ENCODE measurements around the gene MYO15A. TPM values are rescaled to one million over a fixed set of nuclear protein-coding genes. Genes with fewer than 3 reads are reported as not detected.

The MYO15A gene
- total RNA-seq, 4 donors from 2014 or later: 2.3 to 7.5 (median 2.9) TPM

GRCh38 chr17:18224387-18225120, 116.0 kb downstream of the MYO15A start:
- Histone ChIP-seq H3K27ac (peak overlapping the region; percentile 63 to 83 (median 69)), H3K27me3 (no peaks in the 10 kb centered on the region), H3K4me1 (peaks cover 0 to 43% (median 16%) of the 10 kb centered on the region in 4 donors), H3K9me3 (no peaks in the 10 kb centered on the region), H3K4me3 (peak overlapping the region; percentile 27 to 77 (median 32)), H3K36me3 (no peaks in the 10 kb centered on the region)
- TF ChIP-seq EP300 (IDR thresholded peaks at IDR 0.05) (no peak), CTCF (IDR thresholded peaks at IDR 0.05) (no peak), POLR2A (IDR thresholded peaks at IDR 0.05) (no peak)
- 35 to 43% methylated on average over 16 to 22 of the region's 23 CpGs for WGBS, 2 donors
- DNase-seq (ENCODE audit: low spot score in 2 of 2): no peak

DNA sequence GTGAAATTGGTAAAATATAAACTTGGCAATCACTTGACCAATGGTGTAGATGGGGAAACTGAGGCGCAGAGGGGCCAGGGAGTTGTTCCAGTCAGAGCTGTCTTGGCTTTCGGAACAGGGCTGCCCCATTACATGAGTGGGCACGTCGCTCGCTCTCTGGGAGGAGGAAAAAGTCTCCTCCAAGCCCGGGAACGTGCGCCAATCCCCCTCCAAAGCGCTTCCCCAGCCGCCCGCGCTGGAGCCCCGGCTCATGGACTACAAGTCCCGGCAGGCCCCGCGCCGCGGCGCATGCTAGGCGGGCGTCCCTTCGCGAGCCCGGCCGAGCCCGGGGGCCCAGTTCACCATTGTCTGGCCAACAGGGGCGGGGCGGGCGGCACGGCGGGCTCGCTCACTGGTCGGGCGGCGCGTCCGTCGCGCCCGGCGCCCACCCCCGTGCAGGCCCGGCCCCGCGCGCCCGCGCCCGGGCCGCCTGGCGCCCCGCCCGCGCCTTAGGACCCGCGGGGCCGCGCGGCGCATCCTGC, 116.6 kb downstream of the MYO15A start, which contains the start of gene LLGL1:
LLGL1 (plus strand) TSS at position 515 of the 521 bp plus-strand sequence. CDS start 48 bp downstream, outside the sequence.
- peak within 1 kb of the TSS; percentile 45 to 77 (median 61) for H3K4me3 ChIP-seq
- DNase-seq (ENCODE audit: low spot score in 2 of 2): peak; percentile 94 to 96
- H3K4me1 ChIP-seq: peaks cover 0 to 41% (median 16%) of the 10 kb centered on the region in 4 donors
- H3K27ac ChIP-seq: peak within 1 kb of the TSS; percentile 63 to 84 (median 69)
- TF ChIP-seq EP300 (IDR thresholded peaks at IDR 0.05) (peak; percentile 29 to 57), POLR2A (IDR thresholded peaks at IDR 0.05) (no peak)
- H3K36me3 ChIP-seq: no peaks in the 10 kb centered on the region
- no peaks in the 10 kb centered on the region for H3K27me3 ChIP-seq
- no peaks in the 10 kb centered on the region for H3K9me3 ChIP-seq
- WGBS, 2 donors: 0 to 1% methylated on average over 8 to 57 of the region's 60 CpGs

DNA sequence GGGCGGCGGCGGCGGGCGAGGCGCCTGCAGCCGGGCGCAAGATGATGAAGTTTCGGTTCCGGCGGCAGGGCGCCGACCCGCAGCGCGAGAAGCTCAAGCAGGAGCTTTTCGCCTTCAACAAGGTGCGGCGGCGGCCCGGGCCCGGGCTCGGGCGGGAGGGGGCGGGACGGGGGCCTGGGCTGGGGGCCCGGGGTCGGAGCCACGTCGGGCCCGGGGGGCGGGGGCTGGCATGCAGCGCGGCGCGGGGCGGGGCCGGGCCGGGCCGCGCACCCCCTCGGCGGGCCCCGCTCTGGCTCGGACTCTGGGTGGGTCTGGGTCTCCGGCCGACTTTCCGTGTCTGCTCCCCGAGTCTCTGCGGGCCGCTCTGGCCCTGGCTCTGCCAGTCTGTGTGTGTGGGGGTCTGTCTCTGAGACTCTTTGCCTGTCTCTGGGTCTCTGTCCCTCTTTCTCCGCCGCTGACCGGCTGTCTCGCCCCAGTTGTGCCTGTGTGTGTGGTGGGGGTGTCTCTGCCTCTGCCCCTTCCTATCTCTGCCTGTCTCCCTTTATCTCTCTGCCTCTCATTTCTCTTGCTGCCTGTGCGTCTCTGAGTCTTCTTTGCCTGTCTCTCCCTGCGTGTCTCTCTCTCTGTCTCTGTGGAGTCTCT, 117.2 kb downstream of the MYO15A start:
- DNase-seq (ENCODE audit: low spot score in 2 of 2): no peak
- H3K4me1 ChIP-seq: peaks cover 0 to 41% (median 16%) of the 10 kb centered on the region in 4 donors
- H3K4me3 ChIP-seq: peak overlapping the region; percentile 45 to 77 (median 61)
- peak overlapping the region; percentile 47 to 84 (median 60) for H3K27ac ChIP-seq
- TF ChIP-seq POLR2A (IDR thresholded peaks at IDR 0.05): no peak
- TF ChIP-seq EP300 (IDR thresholded peaks at IDR 0.05): no peak
- TF ChIP-seq CTCF (IDR thresholded peaks at IDR 0.05): no peak
- H3K27me3 ChIP-seq: no peaks in the 10 kb centered on the region
- no peaks in the 10 kb centered on the region for H3K9me3 ChIP-seq
- 0 to 1% methylated on average over 14 to 36 of the region's 57 CpGs for whole genome bisulfite sequencing, 2 donors
- H3K36me3 ChIP-seq: no peaks in the 10 kb centered on the region

- 16 to 24% methylated on average over 16 of the region's 16 CpGs for WGBS, 2 donors
- Histone ChIP-seq H3K27ac (peak overlapping the region; percentile 47 to 84 (median 60)), H3K4me1 (peaks cover 0 to 41% (median 16%) of the 10 kb centered on the region in 4 donors), H3K9me3 (no peaks in the 10 kb centered on the region), H3K27me3 (no peaks in the 10 kb centered on the region), H3K4me3 (peak overlapping the region; percentile 45 to 77 (median 61)), H3K36me3 (no peaks in the 10 kb centered on the region)
- TF ChIP-seq CTCF (IDR thresholded peaks at IDR 0.05) (no peak), EP300 (IDR thresholded peaks at IDR 0.05) (no peak), POLR2A (IDR thresholded peaks at IDR 0.05) (no peak)
- no peak for DNase-seq (ENCODE audit: low spot score in 2 of 2)
These were observed 117.9 kb downstream of the MYO15A start for GRCh38 chr17:18226284-18226945.

GRCh38 chr17:18227635-18228034, 119.1 kb downstream of the MYO15A start:
- WGBS, 2 donors: 93 to 96% methylated on average over 5 of the region's 5 CpGs
- no peak overlapping the region for H3K4me3 ChIP-seq
- no peaks in the 10 kb centered on the region for H3K27me3 ChIP-seq
- H3K36me3 ChIP-seq: peaks cover 0 to 12% (median 0%) of the 10 kb centered on the region in 3 donors
- no peak for DNase-seq (ENCODE audit: low spot score in 2 of 2)
- TF ChIP-seq EP300 (IDR thresholded peaks at IDR 0.05) (no peak), POLR2A (IDR thresholded peaks at IDR 0.05) (no peak), CTCF (IDR thresholded peaks at IDR 0.05) (no peak)
- no peak overlapping the region for H3K27ac ChIP-seq
- H3K4me1 ChIP-seq: peaks cover 0 to 41% (median 16%) of the 10 kb centered on the region in 4 donors
- no peaks in the 10 kb centered on the region for H3K9me3 ChIP-seq
